DOHH2 (cell line): ENCODE results near the gene RUNX1.

Source experiments
- H3F3A ChIP-seq: fragments of 200-600 bp; sonication (generic), shearing (Covaris generic); 2 replicates; pipeline ENCODE4 v1.6.0; 2016; ENCODE audit warnings: antibody characterized with exemption, mild to moderate bottlenecking; ENCODE audit not compliant: control insufficient read depth, insufficient read depth
- H3K27ac ChIP-seq: fragments of 200-600 bp; sonication (generic); 2 replicates; pipeline ENCODE4 v1.5.1; 2014; ENCODE audit warnings: low read depth, mild to moderate bottlenecking, low read length, moderate library complexity
- H3K27me3 ChIP-seq: fragments of 200-600 bp; sonication (generic); 2 replicates; pipeline ENCODE4 v1.6.1; 2014; ENCODE audit warnings: mild to moderate bottlenecking, low read length, mixed read lengths; ENCODE audit not compliant: control insufficient read depth
- H3K36me3 ChIP-seq: fragments of 200-600 bp; sonication (generic); 2 replicates; pipeline ENCODE4 v1.6.1; 2014; ENCODE audit warnings: mild to moderate bottlenecking, low read length, moderate library complexity, mixed read lengths; ENCODE audit not compliant: control insufficient read depth
- H3K4me1 ChIP-seq: fragments of 200-600 bp; sonication (generic); 2 replicates; pipeline ENCODE4 v1.6.1; 2014; ENCODE audit warnings: mild to moderate bottlenecking, low read length, mixed read lengths; ENCODE audit not compliant: control insufficient read depth
- H3K4me2 ChIP-seq: fragments of 200-600 bp; sonication (generic); 2 replicates; pipeline ENCODE4 v1.6.0; 2014; ENCODE audit warnings: mild to moderate bottlenecking, low read length, moderate library complexity
- H3K4me3 ChIP-seq: fragments of 200-600 bp; sonication (generic); 2 replicates; pipeline ENCODE4 v1.5.1; 2014; ENCODE audit warnings: mild to moderate bottlenecking, low read length, mixed read lengths
- H3K79me2 ChIP-seq: fragments of 200-600 bp; sonication (generic); 2 replicates; pipeline ENCODE4 v1.6.1; 2014; ENCODE audit warnings: mild to moderate bottlenecking, low read length, mixed read lengths; ENCODE audit not compliant: control insufficient read depth
- H3K9me2 ChIP-seq: fragments of 200-600 bp; sonication (generic); replicated peaks from 2 replicates; pipeline ENCODE4 v1.6.1; 2014; ENCODE audit warnings: mild to moderate bottlenecking, low read length, mixed read lengths; ENCODE audit not compliant: control insufficient read depth
- H3K9me3 ChIP-seq: fragments of 200-600 bp; sonication (generic); 2 replicates; pipeline ENCODE4 v1.6.1; 2014; ENCODE audit warnings: antibody characterized with exemption, low read length, mixed read lengths; ENCODE audit not compliant: control insufficient read depth, insufficient read depth
- H4K20me1 ChIP-seq: fragments of 200-600 bp; sonication (generic); 2 replicates; pipeline ENCODE4 v1.6.0; 2014; ENCODE audit warnings: low read depth, mild to moderate bottlenecking, antibody characterized with exemption, low read length, moderate library complexity; ENCODE audit not compliant: control insufficient read depth, insufficient read depth
- EZH2phosphoT487 ChIP-seq: fragments of 200-600 bp; sonication (generic); IDR thresholded peaks from 2 replicates; pipeline ENCODE4 v1.6.1; 2017; ENCODE audit warnings: borderline replicate concordance, mild to moderate bottlenecking, antibody characterized with exemption, low read length, moderate library complexity, mixed read lengths
- TF ChIP-seq, protein P1 (sequence below): fragments of 200-600 bp; sonication (generic); IDR thresholded peaks from one replicate; pipeline ENCODE4 v1.5.1; 2014; ENCODE audit warnings: antibody characterized with exemption, mild to moderate bottlenecking, low read depth, low read length; ENCODE audit not compliant: poor library complexity, severe bottlenecking

The RUNX1 gene

GRCh38 chr21:34835526-34835925 lies 213.6 kb downstream of the RUNX1 start:
- no peaks in the 10 kb centered on the region for H3K4me1 ChIP-seq
- H3K9me3 ChIP-seq = no peaks in the 10 kb centered on the region
- H3K27ac ChIP-seq = no peak overlapping the region
- no peaks in the 10 kb centered on the region for H4K20me1 ChIP-seq
- H3K36me3 ChIP-seq = peaks cover 87% of the 10 kb centered on the region
- no peak overlapping the region for H3K4me2 ChIP-seq
- H3F3A ChIP-seq = no peaks in the 10 kb centered on the region
- no peaks in the 10 kb centered on the region for H3K9me2 ChIP-seq
- no peak for TF ChIP-seq EZH2phosphoT487
- TF ChIP-seq, protein P1, sequence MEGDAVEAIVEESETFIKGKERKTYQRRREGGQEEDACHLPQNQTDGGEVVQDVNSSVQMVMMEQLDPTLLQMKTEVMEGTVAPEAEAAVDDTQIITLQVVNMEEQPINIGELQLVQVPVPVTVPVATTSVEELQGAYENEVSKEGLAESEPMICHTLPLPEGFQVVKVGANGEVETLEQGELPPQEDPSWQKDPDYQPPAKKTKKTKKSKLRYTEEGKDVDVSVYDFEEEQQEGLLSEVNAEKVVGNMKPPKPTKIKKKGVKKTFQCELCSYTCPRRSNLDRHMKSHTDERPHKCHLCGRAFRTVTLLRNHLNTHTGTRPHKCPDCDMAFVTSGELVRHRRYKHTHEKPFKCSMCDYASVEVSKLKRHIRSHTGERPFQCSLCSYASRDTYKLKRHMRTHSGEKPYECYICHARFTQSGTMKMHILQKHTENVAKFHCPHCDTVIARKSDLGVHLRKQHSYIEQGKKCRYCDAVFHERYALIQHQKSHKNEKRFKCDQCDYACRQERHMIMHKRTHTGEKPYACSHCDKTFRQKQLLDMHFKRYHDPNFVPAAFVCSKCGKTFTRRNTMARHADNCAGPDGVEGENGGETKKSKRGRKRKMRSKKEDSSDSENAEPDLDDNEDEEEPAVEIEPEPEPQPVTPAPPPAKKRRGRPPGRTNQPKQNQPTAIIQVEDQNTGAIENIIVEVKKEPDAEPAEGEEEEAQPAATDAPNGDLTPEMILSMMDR = no peak
- no peak overlapping the region for H3K4me3 ChIP-seq
- no peaks in the 10 kb centered on the region for H3K27me3 ChIP-seq
- H3K79me2 ChIP-seq = no peaks in the 10 kb centered on the region

- H3K9me3 ChIP-seq = no peaks in the 10 kb centered on the region
- H3K79me2 ChIP-seq = no peaks in the 10 kb centered on the region
- H3K27ac ChIP-seq = no peak overlapping the region
- TF ChIP-seq EZH2phosphoT487 = no peak
- TF ChIP-seq, protein P1 = no peak
- H3F3A ChIP-seq = no peaks in the 10 kb centered on the region
- H3K4me2 ChIP-seq = no peak overlapping the region
- H3K4me3 ChIP-seq = no peak overlapping the region
- peaks cover 87% of the 10 kb centered on the region for H3K36me3 ChIP-seq
- H3K27me3 ChIP-seq = no peaks in the 10 kb centered on the region
- H4K20me1 ChIP-seq = no peaks in the 10 kb centered on the region
- no peaks in the 10 kb centered on the region for H3K4me1 ChIP-seq
- H3K9me2 ChIP-seq = no peaks in the 10 kb centered on the region
Measured at GRCh38 chr21:34834852-34835501, 214.1 kb downstream of the RUNX1 start.

DNA sequence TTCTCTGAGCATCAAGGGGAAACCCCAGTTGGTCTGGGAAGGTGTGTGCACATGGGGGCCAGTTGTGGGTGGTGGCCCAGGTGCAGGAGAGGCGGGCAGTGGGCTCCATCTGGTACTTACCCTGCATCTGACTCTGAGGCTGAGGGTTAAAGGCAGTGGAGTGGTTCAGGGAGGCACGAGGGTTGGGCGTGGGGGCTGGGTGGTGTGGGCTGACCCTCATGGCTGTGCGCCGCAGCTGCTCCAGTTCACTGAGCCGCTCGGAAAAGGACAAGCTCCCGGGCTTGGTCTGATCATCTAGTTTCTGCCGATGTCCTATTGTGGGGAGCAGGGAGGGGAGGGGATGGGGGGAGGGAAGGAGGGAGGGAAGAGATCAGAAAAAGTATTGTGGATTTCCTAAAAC lies 214.8 kb downstream of the RUNX1 start:
- Histone ChIP-seq H4K20me1 (no peaks in the 10 kb centered on the region), H3K27ac (no peak overlapping the region), H3K36me3 (peaks cover 88% of the 10 kb centered on the region)

More for the DNA sequence above, 214.8 kb downstream of the RUNX1 start:
- no peak overlapping the region for H3K4me2 ChIP-seq
- H3K79me2 ChIP-seq = no peaks in the 10 kb centered on the region
- H3F3A ChIP-seq = no peaks in the 10 kb centered on the region
- H3K9me3 ChIP-seq = no peaks in the 10 kb centered on the region
- no peaks in the 10 kb centered on the region for H3K27me3 ChIP-seq
- H3K9me2 ChIP-seq = no peaks in the 10 kb centered on the region
- TF ChIP-seq EZH2phosphoT487 = no peak
- TF ChIP-seq, protein P1 = no peak
- H3K4me3 ChIP-seq = no peak overlapping the region
- H3K4me1 ChIP-seq = no peaks in the 10 kb centered on the region
